Stimulated activated CD8-positive, alpha-beta memory T cell treated with anti-CD3 and anti-CD28 coated beads, Interleukin-12 subunit alpha, Interleukin-12 subunit beta, amount 100 ng/mL, for 24 hours (primary cell): ENCODE data around the gene BROX.

ENCODE experiments used
- DNase-seq: peaks from one replicate; pipeline ENCODE4 v3.0.0-alpha.2; 2020; ENCODE audit errors: extremely low read depth

Gene BROX

GRCh38 chr1:222777977-222778376 lies 65.6 kb downstream of the BROX start:
- no peak for DNase-seq

GRCh38 chr1:222781251-222781650 lies 68.9 kb downstream of the BROX start:
- no peak for DNase-seq

DNA sequence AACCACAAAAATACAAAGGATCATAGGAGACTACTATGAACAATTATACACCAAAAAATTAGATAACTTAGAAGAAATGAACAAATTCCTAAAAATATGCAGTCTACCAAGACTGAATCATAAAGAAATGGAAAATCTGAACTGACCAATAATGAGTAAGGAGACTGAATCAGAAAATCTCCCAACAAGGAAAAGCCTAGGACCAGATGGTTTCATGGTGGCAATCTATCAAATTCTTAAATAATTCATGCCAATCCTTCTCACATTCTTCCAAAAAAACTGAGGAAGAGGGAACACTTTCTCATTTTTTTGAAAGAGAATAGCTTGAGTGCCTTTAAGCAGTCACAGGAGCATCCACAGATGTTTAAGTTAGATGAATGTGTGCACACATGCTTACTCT lies 70.7 kb downstream of the BROX start:
- no peak for DNase-seq

- DNase-seq, result no peak
Observed at GRCh38 chr1:222784371-222784770, 72.0 kb downstream of the BROX start.
